Activated T-cell treated with anti-CD3 and anti-CD28 coated beads for 1 hour (primary cell): Measurements from ENCODE around the gene PATZ1.
"Not testable (repeated sequence)": the region's sequence is repeated elsewhere in the genome, so short reads cannot be mapped to it uniquely, and the experiment has no call there.

Experiments used
- DNase-seq: peaks from one replicate; pipeline ENCODE4 v3.0.0-alpha.2; 2020; ENCODE audit warnings: low read depth

Gene PATZ1

GRCh38 chr22:31343235-31344191 is 2.6 kb downstream of the PATZ1 start:
- no peak for DNase-seq

GRCh38 chr22:31342389-31343140 is 3.6 kb downstream of the PATZ1 start:
- DNase-seq, result no peak

- no peak for DNase-seq
These were observed 4.6 kb downstream of the PATZ1 start for GRCh38 chr22:31341386-31342088.

GRCh38 chr22:31340765-31341247 is 5.3 kb downstream of the PATZ1 start:
- no peak for DNase-seq

GRCh38 chr22:31340360-31340759 is 5.8 kb downstream of the PATZ1 start:
- DNase-seq, result no peak

GRCh38 chr22:31339148-31339832 is 6.9 kb downstream of the PATZ1 start:
- DNase-seq, result no peak

GRCh38 chr22:31337178-31337577 is 9.0 kb downstream of the PATZ1 start:
- DNase-seq, result no peak

- no peak for DNase-seq
These were observed 11.8 kb downstream of the PATZ1 start for GRCh38 chr22:31334329-31334728.

- DNase-seq, result no peak
These were observed 12.5 kb downstream of the PATZ1 start for GRCh38 chr22:31333641-31334040.

GRCh38 chr22:31332886-31333285 is 13.3 kb downstream of the PATZ1 start:
- DNase-seq, result no peak

GRCh38 chr22:31332010-31332409 is 14.1 kb downstream of the PATZ1 start:
- no peak for DNase-seq

GRCh38 chr22:31329453-31330215 is 16.5 kb downstream of the PATZ1 start:
- DNase-seq, result no peak

GRCh38 chr22:31329029-31329428 is 17.1 kb downstream of the PATZ1 start:
- DNase-seq, result no peak

GRCh38 chr22:31328544-31328960 is 17.6 kb downstream of the PATZ1 start:
- no peak for DNase-seq

GRCh38 chr22:31327806-31328543 is 18.2 kb downstream of the PATZ1 start:
- no peak for DNase-seq

GRCh38 chr22:31326877-31327276 is 19.3 kb downstream of the PATZ1 start:
- DNase-seq, result no peak

- DNase-seq, result no peak
These were observed 22.3 kb downstream of the PATZ1 start for GRCh38 chr22:31323578-31324550.

- DNase-seq, result no peak
These were observed 24.7 kb downstream of the PATZ1 start for GRCh38 chr22:31321421-31321820.

- not testable (repeated sequence) for DNase-seq
These were observed 31.9 kb downstream of the PATZ1 start for GRCh38 chr22:31314220-31314619.
